ENCODE results near the gene SPATA18.

- TF ChIP-seq EZH2 (IDR thresholded peaks at IDR 0.05) (no peak), CTCF (IDR thresholded peaks at IDR 0.05 in 2 of 3, conservative IDR thresholded peaks at IDR 0.05 in 1 of 3; ENCODE audit: borderline replicate concordance in 1 of 3, insufficient read depth in 1 of 3, low read depth in 2 of 3, low read length in 2 of 3) (no peak)
Measured at GRCh38 chr4:52126226-52126625, 75.1 kb downstream of the SPATA18 start.
